GM12892 (cell line): Measurements from ENCODE around the gene SLC12A1.

Experiments
- POLR2A ChIP-seq: IDR thresholded peaks from 2 replicates; pipeline ENCODE4 v1.6.1; 2011; ENCODE audit warnings: low read depth, low read length, control low read depth
- POLR2AphosphoS5 ChIP-seq: IDR thresholded peaks from 2 replicates; pipeline ENCODE4 v1.6.1; 2011; ENCODE audit warnings: low read depth, low read length, control low read depth
- TAF1 ChIP-seq: IDR thresholded peaks from 2 replicates; pipeline ENCODE4 v1.6.1; 2011; ENCODE audit warnings: low read depth, mild to moderate bottlenecking, control low read depth, low read length, borderline replicate concordance

DNA sequence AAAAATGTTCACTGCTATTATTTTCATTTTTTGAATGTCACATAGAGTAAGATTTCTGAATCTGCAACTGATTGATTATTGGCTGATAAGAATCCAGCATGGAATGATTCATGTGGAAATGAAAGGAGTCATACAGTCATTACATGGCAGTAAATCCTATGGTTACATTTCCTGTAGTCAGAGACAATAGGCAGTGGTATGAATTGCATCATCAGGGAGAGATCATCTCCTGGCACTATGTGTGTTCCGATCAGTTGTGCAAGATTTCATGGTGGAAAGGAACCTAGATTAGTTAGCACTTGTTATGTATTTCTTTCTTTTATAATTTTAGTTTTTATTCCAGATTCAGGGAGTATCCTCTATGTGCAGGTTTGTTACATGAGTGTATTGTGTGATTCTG lies 38.8 kb downstream of the SLC12A1 start:
- TF ChIP-seq POLR2A (no peak), POLR2AphosphoS5 (no peak), TAF1 (no peak)
